ENCODE measurements around the gene ZNF761. TPM values are rescaled to one million over a fixed set of nuclear protein-coding genes. Genes with fewer than 3 reads are reported as not detected.
"Not testable (repeated sequence)": the region's sequence is repeated elsewhere in the genome, so short reads cannot be mapped to it uniquely, and the experiment has no call there.

ZNF761 gene
- total RNA-seq, 1 donor from 2014 or later = 12.1 TPM

DNA sequence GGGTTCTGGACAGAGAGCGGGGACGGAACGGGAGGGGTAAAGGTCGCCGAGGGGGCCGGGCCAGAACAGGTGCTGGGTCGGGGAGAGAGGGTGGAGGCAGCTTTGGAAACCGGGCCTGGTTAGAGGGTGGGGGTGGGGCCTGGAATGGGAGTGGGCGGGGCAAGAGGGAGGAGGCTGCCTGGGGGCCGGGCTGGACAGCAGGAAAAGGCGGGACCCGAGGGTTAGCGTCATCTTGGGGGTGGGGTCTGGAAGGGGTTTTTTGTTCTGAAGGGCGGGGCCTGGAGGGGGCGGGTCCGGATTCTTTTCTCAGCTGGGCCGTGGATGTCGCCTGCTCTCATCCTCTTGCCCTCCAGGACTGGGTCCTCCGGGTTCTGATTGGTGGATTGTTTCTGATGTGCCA, 31.5 kb downstream of the ZNF761 start:
- H3K9me3 Mint-ChIP-seq = peaks cover 58% of the 10 kb centered on the region
- intact Hi-C loops (cut with micrococcal nuclease) = loop anchor here (10.0 kb wide), 2 partner anchors 98 to 268 kb away; partner anchors contain the start of genes ZNF525 and ZNF665

DNA sequence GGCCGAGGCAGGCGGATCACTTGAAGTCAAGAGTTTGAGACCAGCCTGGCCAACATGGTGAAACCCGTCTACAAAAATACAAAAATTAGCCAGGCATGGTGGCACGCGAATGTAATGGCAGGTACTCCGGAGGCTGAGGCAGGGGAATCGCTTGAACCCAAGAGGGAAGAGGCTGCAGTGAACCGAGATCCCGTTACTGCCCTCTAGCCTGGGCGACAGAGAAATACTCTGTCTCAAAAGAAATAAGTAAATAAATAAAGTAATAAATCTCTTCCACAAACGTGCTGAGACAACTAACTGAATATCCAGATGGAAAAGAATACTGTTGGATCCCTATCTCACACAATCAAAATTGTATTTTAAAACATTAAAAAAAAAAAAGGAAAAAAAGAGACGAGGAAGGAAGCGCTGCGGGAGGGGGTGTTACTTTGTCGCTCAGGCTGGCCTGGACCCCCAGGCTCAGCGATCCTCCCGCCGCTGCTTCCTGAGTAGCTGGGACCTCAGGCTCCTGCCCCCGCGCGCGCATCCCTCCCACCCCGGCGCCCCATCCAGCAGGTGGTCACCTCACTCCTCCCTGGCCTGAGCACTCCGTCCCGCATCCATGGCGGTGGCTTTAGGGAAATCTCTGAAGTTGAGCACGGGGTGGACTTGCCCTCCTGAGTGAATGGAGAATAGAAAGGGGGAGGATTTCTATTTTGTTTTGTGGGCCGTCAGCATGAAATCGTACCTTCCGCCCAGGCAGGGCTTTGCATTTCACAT, 35.1 kb downstream of the ZNF761 start:
- H3K4me3 Mint-ChIP-seq (ENCODE audit: low read depth) = peak overlapping the region; percentile 85
- no peaks in the 10 kb centered on the region for H3K27me3 Mint-ChIP-seq (ENCODE audit: low read depth)
- H3K27ac Mint-ChIP-seq = peak overlapping the region; percentile 76
- intact Hi-C loops (cut with micrococcal nuclease) = loop anchor here (2.0 to 10.0 kb wide), 4 partner anchors 35 to 364 kb away; partner anchors contain the start of genes ZNF160, ZNF525, ZNF665 and ZNF761
- DNase-seq (ENCODE audit: low spot score) = no peak
- H3K9me3 Mint-ChIP-seq = peaks cover 49% of the 10 kb centered on the region
- peaks cover 12% of the 10 kb centered on the region for H3K4me1 Mint-ChIP-seq (ENCODE audit: low read depth)
- H3K36me3 Mint-ChIP-seq (ENCODE audit: low read depth) = peaks cover 36% of the 10 kb centered on the region

More for the DNA sequence above, 31.5 kb downstream of the ZNF761 start:
- no peaks in the 10 kb centered on the region for H3K27me3 Mint-ChIP-seq (ENCODE audit: low read depth)
- DNase-seq (ENCODE audit: low spot score) = no peak
- H3K36me3 Mint-ChIP-seq (ENCODE audit: low read depth) = peaks cover 17% of the 10 kb centered on the region
- no peak overlapping the region for H3K4me3 Mint-ChIP-seq (ENCODE audit: low read depth)
- H3K27ac Mint-ChIP-seq = no peak overlapping the region
- peaks cover 2% of the 10 kb centered on the region for H3K4me1 Mint-ChIP-seq (ENCODE audit: low read depth)

DNA sequence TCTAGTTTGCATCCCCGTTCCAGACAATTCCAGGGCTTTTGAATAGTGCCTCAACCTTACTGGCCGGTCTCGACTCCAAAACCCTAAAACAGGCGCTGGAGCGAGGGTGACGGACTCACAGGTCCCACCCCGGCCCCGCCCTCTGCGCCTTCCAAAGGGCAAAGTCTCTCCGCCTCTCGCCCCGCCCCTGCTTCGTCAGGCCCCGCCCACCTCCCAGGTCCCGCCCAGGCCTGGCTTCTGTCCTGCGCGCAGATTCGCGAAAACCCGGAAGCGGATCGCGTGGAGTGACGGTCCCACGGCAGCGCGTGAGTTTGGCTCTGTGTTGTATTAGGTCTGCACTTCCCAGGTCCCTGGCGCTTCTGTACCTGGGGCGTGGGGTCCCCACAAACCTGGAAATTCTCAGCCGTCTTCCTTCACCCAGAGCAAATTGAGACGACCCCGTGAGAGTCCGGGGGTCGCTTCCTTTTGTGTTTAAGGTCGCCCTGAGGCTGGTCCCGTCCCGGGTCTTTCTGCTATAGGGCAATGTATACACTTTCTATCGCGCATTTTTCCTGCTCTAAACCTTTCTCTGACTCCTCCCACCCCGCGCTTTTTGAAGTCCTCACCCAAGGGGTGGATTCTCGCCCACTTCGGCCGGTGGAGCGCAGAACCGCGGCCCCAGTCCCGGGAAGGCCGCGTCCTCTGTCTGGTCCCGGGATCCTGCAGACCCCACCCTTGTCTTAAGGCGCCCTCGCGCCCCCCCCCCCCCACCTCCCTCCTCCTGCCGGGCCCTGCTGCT, 35.9 kb downstream of the ZNF761 start, which contains the start of gene ZNF813:
ZNF813 (plus strand) TSS at position 249 of the 778 bp plus-strand sequence. CDS start 16,090 bp downstream, outside the sequence.
- Mint-ChIP-seq H3K4me1 (ENCODE audit: low read depth) (peaks cover 12% of the 10 kb centered on the region), H3K9me3 (peaks cover 52% of the 10 kb centered on the region), H3K36me3 (ENCODE audit: low read depth) (peaks cover 44% of the 10 kb centered on the region), H3K27ac (peak within 1 kb of the TSS; percentile 76), H3K4me3 (ENCODE audit: low read depth) (peak within 1 kb of the TSS; percentile 85), H3K27me3 (ENCODE audit: low read depth) (no peaks in the 10 kb centered on the region)
- peak; percentile 87 for DNase-seq (ENCODE audit: low spot score)
- intact Hi-C loops (cut with micrococcal nuclease) = loop anchor here (2.0 to 10.0 kb wide), 4 partner anchors 35 to 365 kb away; partner anchors contain the start of genes ZNF160, ZNF525, ZNF665 and ZNF761

DNA sequence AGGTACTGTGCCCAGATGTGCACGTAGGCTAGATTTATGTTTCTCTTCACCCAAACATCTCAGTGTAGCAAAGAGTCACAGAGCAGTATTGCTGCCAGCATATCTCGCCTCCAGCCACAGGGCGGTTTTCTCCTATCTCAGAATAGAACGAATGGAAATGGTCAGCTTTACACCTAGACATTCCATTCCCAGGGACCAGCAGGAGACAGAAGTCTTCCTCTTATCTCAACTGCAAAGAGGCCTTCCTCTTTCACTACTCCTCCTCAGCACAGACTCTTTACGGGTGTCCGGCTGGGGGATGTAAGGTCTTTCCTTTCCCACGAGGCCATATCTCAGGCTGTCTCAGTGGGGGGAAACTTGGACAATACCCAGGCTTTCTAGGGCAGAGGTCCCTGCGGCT, 36.8 kb downstream of the ZNF761 start:
- not testable (repeated sequence) for H3K27ac Mint-ChIP-seq; DNase-seq (ENCODE audit: low spot score); H3K27me3 Mint-ChIP-seq (ENCODE audit: low read depth)
- peaks cover 12% of the 10 kb centered on the region for H3K4me1 Mint-ChIP-seq (ENCODE audit: low read depth)
- peak overlapping the region; percentile 85 for H3K4me3 Mint-ChIP-seq (ENCODE audit: low read depth)
- intact Hi-C loops (cut with micrococcal nuclease) = loop anchor here (5.0 to 10.0 kb wide), 3 partner anchors 36 to 274 kb away; partner anchors contain the start of genes ZNF525, ZNF665 and ZNF761
- peaks cover 47% of the 10 kb centered on the region for H3K36me3 Mint-ChIP-seq (ENCODE audit: low read depth)
- peaks cover 48% of the 10 kb centered on the region for H3K9me3 Mint-ChIP-seq

DNA sequence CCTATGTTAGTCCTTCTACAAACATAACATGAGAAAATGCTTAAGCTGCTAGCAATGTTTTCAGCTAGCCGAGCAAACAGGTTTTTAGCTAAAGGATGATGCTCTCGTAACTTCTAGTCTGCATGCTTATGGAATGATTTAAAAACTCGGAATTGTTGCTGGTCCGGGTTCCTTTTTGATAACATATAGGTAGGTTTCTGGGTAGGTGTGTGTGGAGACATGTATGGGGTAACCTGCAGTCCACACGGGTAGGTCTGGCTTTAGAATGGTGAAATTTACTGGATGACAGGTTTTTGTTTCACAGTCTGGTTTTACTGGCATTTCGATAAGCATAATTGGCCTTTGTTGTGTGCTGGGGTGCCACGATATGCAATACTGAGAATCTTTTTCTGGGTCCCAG, 40.1 kb downstream of the ZNF761 start:
- Mint-ChIP-seq H3K27ac (no peak overlapping the region), H3K4me1 (ENCODE audit: low read depth) (peaks cover 12% of the 10 kb centered on the region), H3K4me3 (ENCODE audit: low read depth) (no peak overlapping the region), H3K9me3 (peaks cover 52% of the 10 kb centered on the region), H3K27me3 (ENCODE audit: low read depth) (no peaks in the 10 kb centered on the region), H3K36me3 (ENCODE audit: low read depth) (peaks cover 69% of the 10 kb centered on the region)
- intact Hi-C loops (cut with micrococcal nuclease) = no loop called here
- no peak for DNase-seq (ENCODE audit: low spot score)

DNA sequence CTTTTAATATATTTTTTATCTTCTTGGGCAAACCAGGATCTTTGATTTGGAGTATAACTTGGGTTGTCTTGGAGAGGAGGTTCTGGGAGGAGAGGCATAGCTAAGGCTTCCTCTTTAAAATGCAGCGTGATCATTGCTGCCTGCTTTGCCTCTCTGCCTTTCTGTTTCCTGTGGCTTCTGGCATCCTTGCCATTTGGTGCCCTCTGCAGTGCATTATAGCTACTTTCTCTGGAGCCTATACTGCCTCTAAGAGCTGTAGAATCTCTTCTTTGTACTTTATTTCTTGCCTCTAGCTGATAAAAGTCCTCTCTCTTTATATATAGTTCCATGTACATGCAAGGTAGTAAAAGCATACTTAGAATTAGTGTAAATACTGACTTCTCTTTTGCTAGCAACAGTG, 43.0 kb downstream of the ZNF761 start:
- DNase-seq (ENCODE audit: low spot score); H3K4me1 Mint-ChIP-seq (ENCODE audit: low read depth); H3K4me3 Mint-ChIP-seq (ENCODE audit: low read depth); H3K27me3 Mint-ChIP-seq (ENCODE audit: low read depth); H3K27ac Mint-ChIP-seq; intact Hi-C loops (cut with micrococcal nuclease): not testable (repeated sequence)
- peaks cover 86% of the 10 kb centered on the region for H3K36me3 Mint-ChIP-seq (ENCODE audit: low read depth)
- H3K9me3 Mint-ChIP-seq = peaks cover 68% of the 10 kb centered on the region

DNA sequence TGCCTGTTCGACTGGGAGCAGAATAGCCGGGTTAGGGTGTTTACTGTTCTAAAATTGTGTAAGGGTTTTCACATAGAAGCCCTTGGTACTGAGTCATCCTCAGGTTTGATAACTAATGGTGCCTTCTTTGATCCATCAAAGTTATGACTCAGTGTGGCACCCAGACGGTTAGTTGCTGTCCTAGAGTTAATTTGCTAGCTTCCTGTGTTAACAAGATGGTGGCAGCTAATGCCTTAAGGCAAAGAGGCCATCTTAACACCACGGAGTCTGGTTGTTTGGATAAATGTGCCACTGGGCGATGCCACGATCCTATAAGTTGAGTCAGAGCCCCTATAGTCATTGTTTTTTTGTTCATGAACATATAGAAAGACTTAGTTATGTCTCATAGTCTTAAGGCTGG, 43.7 kb downstream of the ZNF761 start:
- H3K4me1 Mint-ChIP-seq (ENCODE audit: low read depth); H3K4me3 Mint-ChIP-seq (ENCODE audit: low read depth); intact Hi-C loops (cut with micrococcal nuclease); H3K27me3 Mint-ChIP-seq (ENCODE audit: low read depth); DNase-seq (ENCODE audit: low spot score); H3K27ac Mint-ChIP-seq: not testable (repeated sequence)
- Mint-ChIP-seq H3K36me3 (ENCODE audit: low read depth) (peaks cover 87% of the 10 kb centered on the region), H3K9me3 (peaks cover 67% of the 10 kb centered on the region)

DNA sequence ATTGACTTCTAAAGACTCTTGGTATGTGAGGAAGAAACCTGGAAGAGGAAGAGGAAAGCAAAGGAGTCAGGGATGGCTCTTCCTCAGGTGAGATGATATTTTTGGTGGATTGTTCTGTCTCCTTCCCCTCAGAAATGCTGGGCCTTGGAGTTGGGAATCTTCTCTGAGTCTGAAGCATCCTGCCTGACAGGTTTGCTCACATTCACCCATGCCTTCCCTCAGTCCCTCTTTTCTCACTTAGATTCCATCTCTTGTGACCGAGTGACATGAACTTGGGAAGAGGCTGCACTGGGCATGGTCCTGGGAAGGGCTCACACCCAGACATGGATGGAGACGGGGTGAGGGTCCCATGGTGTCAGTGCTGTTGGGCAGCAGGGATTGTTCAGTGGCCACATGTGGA, 52.0 kb downstream of the ZNF761 start:
- DNase-seq (ENCODE audit: low spot score); intact Hi-C loops (cut with micrococcal nuclease); H3K27me3 Mint-ChIP-seq (ENCODE audit: low read depth); H3K4me1 Mint-ChIP-seq (ENCODE audit: low read depth); H3K27ac Mint-ChIP-seq; H3K4me3 Mint-ChIP-seq (ENCODE audit: low read depth): not testable (repeated sequence)
- peaks cover 86% of the 10 kb centered on the region for H3K36me3 Mint-ChIP-seq (ENCODE audit: low read depth)
- peaks cover 80% of the 10 kb centered on the region for H3K9me3 Mint-ChIP-seq

DNA sequence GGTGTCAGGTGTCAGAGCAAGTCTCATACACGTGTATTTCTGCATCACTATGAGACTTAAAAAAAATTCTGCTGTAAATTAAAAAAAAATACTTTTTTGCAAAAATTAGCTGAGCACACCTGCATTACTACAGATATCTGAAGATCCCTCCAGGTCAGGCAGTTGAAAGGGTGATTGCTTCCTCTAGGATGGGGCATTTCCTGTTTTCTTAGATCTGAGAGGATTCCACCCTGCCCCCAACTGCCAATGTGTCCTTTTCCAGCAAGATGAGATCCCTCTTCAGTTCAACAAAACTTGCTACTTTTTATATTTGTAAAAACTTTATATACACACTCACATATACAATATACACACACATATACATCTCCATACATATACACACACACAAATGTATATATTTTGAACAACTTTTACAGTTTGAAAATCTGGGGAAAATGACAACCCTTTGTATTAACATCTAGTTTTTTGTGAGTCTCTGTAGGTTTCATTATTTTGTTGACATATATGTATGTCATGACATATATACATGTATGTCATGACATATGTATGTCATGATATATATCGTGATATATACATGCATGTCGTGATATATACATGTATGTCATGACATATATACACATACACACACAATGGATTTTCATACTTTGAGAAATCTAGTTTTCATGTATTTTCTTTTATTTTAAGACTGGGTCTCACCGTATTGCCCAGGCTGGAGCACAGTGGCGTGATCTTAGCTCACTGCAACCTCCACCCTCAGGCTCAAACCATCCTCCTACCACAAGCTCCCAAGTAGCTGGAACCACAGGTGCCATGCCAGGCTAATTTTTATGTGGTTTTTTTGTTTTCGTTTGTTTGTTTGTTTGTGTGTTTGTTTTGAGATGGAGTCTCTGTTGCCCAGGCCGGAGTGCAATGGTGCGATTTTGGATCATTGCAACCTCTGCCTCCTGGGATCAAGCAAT, 53.5 kb downstream of the ZNF761 start:
- H3K9me3 Mint-ChIP-seq = peaks cover 73% of the 10 kb centered on the region
- no peaks in the 10 kb centered on the region for H3K27me3 Mint-ChIP-seq (ENCODE audit: low read depth)
- H3K4me3 Mint-ChIP-seq (ENCODE audit: low read depth) = no peak overlapping the region
- intact Hi-C loops (cut with micrococcal nuclease) = no loop called here
- no peak for DNase-seq (ENCODE audit: low spot score)
- peaks cover 80% of the 10 kb centered on the region for H3K36me3 Mint-ChIP-seq (ENCODE audit: low read depth)
- H3K4me1 Mint-ChIP-seq (ENCODE audit: low read depth) = no peaks in the 10 kb centered on the region
- H3K27ac Mint-ChIP-seq = no peak overlapping the region

DNA sequence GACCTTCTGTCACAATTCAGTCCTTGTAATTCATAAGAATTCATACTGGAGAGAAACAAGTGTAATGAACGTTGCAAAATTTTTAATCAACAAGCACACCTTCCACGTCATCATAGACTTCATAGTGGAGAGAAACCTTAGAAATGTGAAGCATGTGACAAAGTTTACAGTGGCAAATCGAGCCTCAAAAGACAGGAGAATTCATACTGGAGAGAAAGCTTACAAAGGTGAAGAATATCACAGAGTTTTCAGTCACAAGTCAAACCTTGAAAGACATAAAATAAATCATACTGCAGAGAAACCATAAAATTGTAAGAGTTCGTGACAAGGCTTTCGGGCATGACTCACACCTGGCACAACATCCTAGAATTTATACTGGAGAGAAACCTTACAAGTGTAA, 60.4 kb downstream of the ZNF761 start:
- H3K4me3 Mint-ChIP-seq (ENCODE audit: low read depth) = no peak overlapping the region
- peaks cover 63% of the 10 kb centered on the region for H3K36me3 Mint-ChIP-seq (ENCODE audit: low read depth)
- DNase-seq (ENCODE audit: low spot score) = no peak
- no peak overlapping the region for H3K27ac Mint-ChIP-seq
- intact Hi-C loops (cut with micrococcal nuclease) = no loop called here
- peaks cover 80% of the 10 kb centered on the region for H3K9me3 Mint-ChIP-seq
- H3K27me3 Mint-ChIP-seq (ENCODE audit: low read depth) = no peaks in the 10 kb centered on the region
- no peaks in the 10 kb centered on the region for H3K4me1 Mint-ChIP-seq (ENCODE audit: low read depth)

DNA sequence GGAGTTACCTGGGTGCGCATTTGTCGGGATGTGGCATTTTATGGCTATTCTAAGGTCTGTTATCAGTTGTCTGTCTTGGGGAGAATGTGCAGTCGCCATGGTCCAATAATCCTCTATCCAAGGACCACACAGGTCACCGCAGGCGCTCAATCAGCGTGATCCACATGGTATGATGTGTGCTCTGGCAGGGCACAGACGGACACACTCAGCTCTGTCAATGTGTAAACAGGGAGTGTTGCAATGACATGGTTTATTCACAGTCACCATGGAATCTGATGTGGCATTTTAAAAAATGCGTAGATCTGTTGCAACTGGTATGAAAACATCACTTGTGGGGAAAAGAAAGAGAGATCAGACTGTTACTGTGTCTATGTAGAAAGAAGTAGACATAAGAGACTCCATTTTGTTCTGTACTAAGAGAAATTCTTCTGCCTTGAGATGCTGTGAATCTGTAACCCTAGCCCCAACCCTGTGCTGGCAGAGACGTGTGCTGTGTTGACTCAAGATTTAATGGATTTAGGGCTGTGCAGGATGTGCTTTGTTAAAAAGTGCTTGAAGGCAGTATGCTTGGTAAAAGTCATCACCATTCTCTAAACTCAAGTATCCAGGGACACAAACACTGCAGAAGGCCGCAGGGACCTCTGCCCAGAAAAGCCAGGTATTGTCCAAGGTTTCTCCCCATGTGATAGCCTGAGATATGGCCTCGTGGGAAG, 65.7 kb downstream of the ZNF761 start:
- intact Hi-C loops (cut with micrococcal nuclease); H3K4me1 Mint-ChIP-seq (ENCODE audit: low read depth); H3K4me3 Mint-ChIP-seq (ENCODE audit: low read depth); H3K27me3 Mint-ChIP-seq (ENCODE audit: low read depth); H3K27ac Mint-ChIP-seq; DNase-seq (ENCODE audit: low spot score): not testable (repeated sequence)
- H3K36me3 Mint-ChIP-seq (ENCODE audit: low read depth) = peaks cover 19% of the 10 kb centered on the region
- peaks cover 71% of the 10 kb centered on the region for H3K9me3 Mint-ChIP-seq

Measured in activated T-helper 2 cell treated with anti-CD3 and anti-CD28 coated beads, Interferon-gamma antibody, Interleukin-2, Interleukin-4, amounts not matched to agents 10 μg/mL and 5 μg/mL and 100 μg/mL, durations not matched to agents 14 hours and 24 hours and 36 hours (primary cell).